Mesothelial cell of epicardium (in vitro differentiated cells): ENCODE measurements around the gene MAS1. TPM values are rescaled to one million over a fixed set of nuclear protein-coding genes. Genes with fewer than 3 reads are reported as not detected.
A peak's percentile ranks its signal among the peaks of the same experiment; 100 is the strongest.

Experiments used
- DNase-seq, 2 experiments: peaks; one replicate each; pipeline ENCODE4 v3.0.0; 2021; ENCODE audit warnings: low spot score in 2 of 2; ENCODE audit not compliant: unreplicated experiment in 2 of 2
- H3K27ac Mint-ChIP-seq: 2 replicates; pipeline ENCODE4 v1.8.0; 2021; ENCODE audit warnings: mixed read lengths
- H3K27me3 Mint-ChIP-seq: 2 replicates; pipeline ENCODE4 v1.8.0; 2021; ENCODE audit warnings: low read depth, mixed read lengths
- H3K36me3 Mint-ChIP-seq: 2 replicates; pipeline ENCODE4 v1.8.0; 2021; ENCODE audit warnings: mixed read lengths
- H3K4me1 Mint-ChIP-seq: 2 replicates; pipeline ENCODE4 v1.8.0; 2021; ENCODE audit warnings: mixed read lengths
- H3K4me3 Mint-ChIP-seq: 2 replicates; pipeline ENCODE4 v1.8.0; 2021; ENCODE audit warnings: mild to moderate bottlenecking, moderate library complexity, mixed read lengths
- H3K9me3 Mint-ChIP-seq: 2 replicates; pipeline ENCODE4 v1.8.0; 2021; ENCODE audit warnings: mixed read lengths
- CTCF ChIP-seq: fragments of 200-600 bp; sonication (generic); IDR thresholded peaks from one replicate; pipeline ENCODE4 v1.5.0; 2021; ENCODE audit warnings: antibody characterized with exemption; ENCODE audit not compliant: unreplicated experiment
- total RNA-seq: library from RNA; stranded (reverse); gene quantifications from 3 replicates; pipeline ENCODE4 v1.2.1, GENCODE V29; 2021

MAS1 gene
- total RNA-seq, 1 donor from 2014 or later, result not detected

- TF ChIP-seq CTCF, result no peak
- no peak for DNase-seq
- Mint-ChIP-seq H3K36me3 (no peaks in the 10 kb centered on the region), H3K27ac (no peak overlapping the region), H3K4me1 (no peaks in the 10 kb centered on the region), H3K27me3 (peaks cover 11% of the 10 kb centered on the region), H3K4me3 (no peak overlapping the region), H3K9me3 (peaks cover 17% of the 10 kb centered on the region)
Observed at GRCh38 chr6:159865226-159865920, 25.4 kb upstream of the MAS1 start.

GRCh38 chr6:159866286-159867247 lies 24.2 kb upstream of the MAS1 start:
- Mint-ChIP-seq H3K27me3 (peaks cover 7% of the 10 kb centered on the region), H3K36me3 (no peaks in the 10 kb centered on the region), H3K4me1 (no peaks in the 10 kb centered on the region), H3K27ac (no peak overlapping the region), H3K4me3 (no peak overlapping the region), H3K9me3 (peaks cover 17% of the 10 kb centered on the region)
- TF ChIP-seq CTCF, result no peak
- no peak for DNase-seq

- Mint-ChIP-seq H3K4me3 (no peak overlapping the region), H3K27me3 (no peaks in the 10 kb centered on the region), H3K4me1 (no peaks in the 10 kb centered on the region), H3K9me3 (peaks cover 17% of the 10 kb centered on the region), H3K27ac (no peak overlapping the region), H3K36me3 (no peaks in the 10 kb centered on the region)
- TF ChIP-seq CTCF, result no peak
- no peak for DNase-seq
Observed at GRCh38 chr6:159871241-159871640, 19.5 kb upstream of the MAS1 start.

- DNase-seq, result no peak
- Mint-ChIP-seq H3K27ac (no peak overlapping the region), H3K4me3 (no peak overlapping the region), H3K36me3 (no peaks in the 10 kb centered on the region), H3K27me3 (no peaks in the 10 kb centered on the region), H3K9me3 (peaks cover 17% of the 10 kb centered on the region), H3K4me1 (no peaks in the 10 kb centered on the region)
- TF ChIP-seq CTCF, result no peak
Observed at GRCh38 chr6:159871906-159872305, 18.9 kb upstream of the MAS1 start.

GRCh38 chr6:159874435-159874834 lies 16.4 kb upstream of the MAS1 start:
- H3K9me3 Mint-ChIP-seq, result peaks cover 8% of the 10 kb centered on the region
- TF ChIP-seq CTCF, result no peak
- no peaks in the 10 kb centered on the region for H3K27me3 Mint-ChIP-seq
- no peak overlapping the region for H3K27ac Mint-ChIP-seq
- no peaks in the 10 kb centered on the region for H3K36me3 Mint-ChIP-seq
- DNase-seq, result peak in 1 of 2 experiments; percentile 50
- no peaks in the 10 kb centered on the region for H3K4me1 Mint-ChIP-seq
- no peak overlapping the region for H3K4me3 Mint-ChIP-seq
